Prostate gland (tissue), 2 donors: ENCODE results near the gene MYH7B. TPM values are rescaled to one million over a fixed set of nuclear protein-coding genes. Genes with fewer than 3 reads are reported as not detected.

Experiments used
- DNase-seq: peaks from one replicate; pipeline ENCODE4 v3.0.0-alpha.2; 2019; ENCODE audit warnings: low spot score
- H3K27ac ChIP-seq, 2 donors: fragments of 200-600 bp; sonication (generic); 2 replicates each; pipeline ENCODE4 v1.5.1; 2017 to 2019
- H3K27me3 ChIP-seq: fragments of 200-600 bp; sonication (generic); replicated peaks from 2 replicates; pipeline ENCODE4 v1.5.1; 2019; ENCODE audit not compliant: insufficient read depth
- H3K36me3 ChIP-seq, 2 donors: fragments of 200-600 bp; sonication (generic); 1 replicate in 1 of 2; 2 replicates in 1 of 2; pipeline versions ENCODE4 v1.5.1 to v1.8.1; 2017 to 2019
- H3K4me1 ChIP-seq: fragments of 200-600 bp; sonication (generic); replicated peaks from 2 replicates; pipeline ENCODE4 v1.5.1; 2019
- H3K4me3 ChIP-seq, 2 donors: fragments of 200-600 bp; sonication (generic); 2 replicates each; pipeline ENCODE4 v1.5.1; 2017 to 2019
- H3K9me3 ChIP-seq: fragments of 200-600 bp; sonication (generic); 2 replicates; pipeline ENCODE4 v1.5.1; 2017
- POLR2A ChIP-seq: fragments of 450-650 bp; IDR thresholded peaks from one replicate; pipeline ENCODE4 v1.6.1; 2016; ENCODE audit warnings: antibody characterized with exemption, mild to moderate bottlenecking
- POLR2AphosphoS5 ChIP-seq: sonication (generic); formaldehyde crosslinking; IDR thresholded peaks from one replicate; pipeline ENCODE4 v1.6.1; 2017; ENCODE audit warnings: antibody characterized with exemption
- WGBS: methylation state at CpG from one replicate; pipeline ENCODE4 v1.1.5; 2018; 5-methylcytosine and 5-hydroxymethylcytosine counted together
- intact Hi-C: fragments of 100-400 bp; cut with DNase I; formaldehyde crosslinking; loops from one replicate; pipeline ENCODE4 v1.14.2; 2022
- total RNA-seq, 2 donors: library from RNA; depleted of rRNA; stranded (reverse); fragments of >200 nt; gene quantifications; one replicate each; pipeline ENCODE4 v1.1.0, GENCODE V29; 2016
- TF ChIP-seq, protein P1 (sequence below), 4 experiments: fragments of 200-600 bp in 2 of 4; fragments of 450-650 bp in 2 of 4; sonication (generic) in 2 of 4; IDR thresholded peaks; 1 replicate in 3 of 4; 2 replicates in 1 of 4; pipeline ENCODE4 v1.5.1; 2016 to 2019; ENCODE audit warnings: antibody characterized with exemption in 4 of 4, mild to moderate bottlenecking in 2 of 4, moderate library complexity in 2 of 4

MYH7B gene
- total RNA-seq, 2 donors from 2014 or later = 0.27 to 11.5 TPM

DNA sequence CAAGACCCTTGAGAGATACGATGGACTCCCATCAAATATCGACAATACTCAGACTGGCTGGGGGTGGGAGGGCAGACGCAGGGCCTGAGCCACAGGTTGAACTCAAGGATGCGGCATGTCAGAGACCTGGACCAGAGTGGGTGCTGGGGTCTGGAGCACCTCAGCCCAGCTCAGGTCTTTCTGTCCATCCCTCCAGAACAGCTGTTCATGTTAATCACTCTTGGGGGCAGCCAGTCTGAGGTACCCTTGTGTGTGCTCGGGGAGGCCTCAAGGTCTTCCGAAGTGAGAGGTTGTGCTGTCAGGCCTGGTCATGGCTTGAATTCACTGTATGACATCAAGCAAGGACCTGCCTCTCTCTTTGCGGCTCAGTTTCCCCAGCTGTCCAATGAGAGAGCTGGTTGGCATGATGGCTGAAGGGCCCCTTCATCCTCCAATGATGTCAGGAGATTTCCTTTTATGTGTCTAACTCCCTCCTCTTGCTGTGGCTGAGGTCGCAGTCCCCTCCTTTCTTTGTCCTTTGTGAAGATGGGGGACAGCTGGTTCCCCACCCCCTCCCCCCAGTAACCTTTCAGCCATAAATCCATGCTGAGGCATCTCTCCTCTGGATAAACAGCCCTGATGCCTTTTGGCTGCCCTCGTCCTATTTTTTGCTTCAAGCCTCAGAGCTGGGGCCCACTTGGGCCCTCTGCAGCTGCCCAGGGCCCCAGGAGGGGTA lies 15.3 kb downstream of the MYH7B start:
- no peak overlapping the region for H3K4me3 ChIP-seq
- no peaks in the 10 kb centered on the region for H3K27me3 ChIP-seq
- H3K27ac ChIP-seq = no peak overlapping the region
- DNase-seq = no peak
- no peaks in the 10 kb centered on the region for H3K36me3 ChIP-seq
- intact Hi-C loops = no loop called here
- WGBS = 91% methylated on average over 9 of the region's 9 CpGs
- H3K9me3 ChIP-seq = no peaks in the 10 kb centered on the region
- H3K4me1 ChIP-seq = no peaks in the 10 kb centered on the region
- TF ChIP-seq POLR2A (no peak), POLR2AphosphoS5 (no peak)
- TF ChIP-seq, protein P1, sequence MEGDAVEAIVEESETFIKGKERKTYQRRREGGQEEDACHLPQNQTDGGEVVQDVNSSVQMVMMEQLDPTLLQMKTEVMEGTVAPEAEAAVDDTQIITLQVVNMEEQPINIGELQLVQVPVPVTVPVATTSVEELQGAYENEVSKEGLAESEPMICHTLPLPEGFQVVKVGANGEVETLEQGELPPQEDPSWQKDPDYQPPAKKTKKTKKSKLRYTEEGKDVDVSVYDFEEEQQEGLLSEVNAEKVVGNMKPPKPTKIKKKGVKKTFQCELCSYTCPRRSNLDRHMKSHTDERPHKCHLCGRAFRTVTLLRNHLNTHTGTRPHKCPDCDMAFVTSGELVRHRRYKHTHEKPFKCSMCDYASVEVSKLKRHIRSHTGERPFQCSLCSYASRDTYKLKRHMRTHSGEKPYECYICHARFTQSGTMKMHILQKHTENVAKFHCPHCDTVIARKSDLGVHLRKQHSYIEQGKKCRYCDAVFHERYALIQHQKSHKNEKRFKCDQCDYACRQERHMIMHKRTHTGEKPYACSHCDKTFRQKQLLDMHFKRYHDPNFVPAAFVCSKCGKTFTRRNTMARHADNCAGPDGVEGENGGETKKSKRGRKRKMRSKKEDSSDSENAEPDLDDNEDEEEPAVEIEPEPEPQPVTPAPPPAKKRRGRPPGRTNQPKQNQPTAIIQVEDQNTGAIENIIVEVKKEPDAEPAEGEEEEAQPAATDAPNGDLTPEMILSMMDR (IDR thresholded peaks at IDR 0.05) = no peak

DNA sequence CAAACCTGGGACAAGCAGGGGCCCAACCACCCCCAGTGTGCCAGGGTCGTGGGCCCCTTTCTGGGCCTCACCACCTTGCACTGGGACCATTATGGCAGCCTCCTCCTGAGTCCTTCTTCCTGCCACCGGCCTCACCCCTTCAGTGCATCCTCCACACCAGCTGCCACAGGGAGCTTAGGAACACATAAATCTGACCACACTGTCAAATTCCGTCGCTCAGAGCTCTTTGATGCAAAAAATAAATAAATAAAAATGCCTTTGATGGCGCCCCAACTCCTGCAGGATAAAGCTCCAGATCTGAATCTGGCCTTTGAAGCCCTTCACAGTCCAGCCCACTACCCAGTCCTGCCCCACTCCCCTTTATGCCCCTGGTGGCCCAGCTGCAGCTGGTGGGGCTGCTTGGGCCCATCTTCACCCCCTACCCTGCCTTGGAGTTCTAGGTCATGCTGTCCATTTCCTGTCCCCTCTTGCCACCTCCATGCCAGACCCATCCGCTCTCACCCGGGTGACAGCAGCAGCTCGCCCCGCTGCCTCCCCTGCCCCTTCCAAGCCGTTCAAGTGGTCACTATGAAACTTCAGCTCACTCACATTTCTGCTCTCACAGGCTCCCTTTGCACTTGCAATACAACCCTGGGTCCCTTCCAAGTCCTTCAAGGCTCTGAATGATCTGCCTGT lies 16.0 kb downstream of the MYH7B start:
- Histone ChIP-seq H3K36me3 (no peaks in the 10 kb centered on the region), H3K27me3 (no peaks in the 10 kb centered on the region), H3K27ac (no peak overlapping the region), H3K4me3 (no peak overlapping the region), H3K9me3 (no peaks in the 10 kb centered on the region), H3K4me1 (no peaks in the 10 kb centered on the region)
- DNase-seq = no peak
- WGBS = 75% methylated on average over 10 of the region's 10 CpGs
- TF ChIP-seq, protein P1 (IDR thresholded peaks at IDR 0.05) = no peak
- TF ChIP-seq POLR2A (no peak), POLR2AphosphoS5 (no peak)
- intact Hi-C loops = no loop called here

DNA sequence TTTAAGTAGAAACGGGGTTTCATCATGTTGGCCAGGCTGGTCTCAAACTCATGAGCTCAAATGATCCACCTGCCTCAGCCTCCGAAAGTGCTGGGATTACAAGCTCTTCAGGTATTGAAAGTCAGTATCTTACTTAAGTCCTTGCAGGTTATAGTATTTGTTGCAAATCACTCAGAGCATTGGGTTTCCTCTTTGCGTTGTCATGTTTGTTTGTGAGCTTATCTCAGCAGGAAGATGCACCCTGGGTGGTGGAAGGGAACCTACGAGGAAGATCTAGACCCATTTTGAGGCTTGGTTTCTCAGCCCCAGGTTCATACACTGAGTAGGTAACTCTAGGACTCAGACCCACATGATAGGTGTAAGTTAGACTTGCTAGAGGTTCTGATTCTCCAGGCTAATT lies 18.6 kb downstream of the MYH7B start:
- H3K9me3 ChIP-seq = no peaks in the 10 kb centered on the region
- H3K27me3 ChIP-seq = no peaks in the 10 kb centered on the region
- no peak overlapping the region for H3K4me3 ChIP-seq
- H3K36me3 ChIP-seq = no peaks in the 10 kb centered on the region
- H3K4me1 ChIP-seq = no peaks in the 10 kb centered on the region
- 84% methylated on average over 4 of the region's 4 CpGs for WGBS
- intact Hi-C loops = no loop called here
- no peak for DNase-seq
- no peak overlapping the region for H3K27ac ChIP-seq
- TF ChIP-seq POLR2AphosphoS5 (no peak), POLR2A (no peak)
- TF ChIP-seq, protein P1 (IDR thresholded peaks at IDR 0.05) = no peak

DNA sequence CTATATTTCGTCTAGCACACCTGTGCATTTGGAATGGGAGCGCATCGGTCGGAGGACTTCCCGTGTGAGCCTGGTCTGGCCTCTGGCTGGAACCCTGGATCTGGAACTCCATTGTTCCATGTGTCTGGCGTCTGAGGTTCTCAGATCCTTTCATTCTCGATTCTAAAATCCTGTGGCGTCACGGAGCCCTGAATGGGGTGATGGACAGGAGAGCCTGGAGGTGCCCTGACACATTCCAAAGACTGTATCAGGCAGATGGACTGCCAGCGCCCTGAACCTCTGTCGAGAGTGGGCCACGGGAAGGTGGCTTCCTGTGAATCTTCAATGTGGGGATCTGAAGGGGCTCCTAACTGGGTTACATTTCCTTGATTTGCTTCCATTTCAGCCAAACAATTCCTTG lies 20.6 kb downstream of the MYH7B start:
- no peak overlapping the region for H3K27ac ChIP-seq
- H3K4me3 ChIP-seq = no peak overlapping the region
- H3K36me3 ChIP-seq = no peaks in the 10 kb centered on the region
- WGBS = 73% methylated on average over 12 of the region's 12 CpGs
- no peaks in the 10 kb centered on the region for H3K9me3 ChIP-seq
- no peak for DNase-seq
- TF ChIP-seq POLR2A = no peak
- no peak for TF ChIP-seq POLR2AphosphoS5
- TF ChIP-seq, protein P1 (IDR thresholded peaks at IDR 0.05) = no peak
- no peaks in the 10 kb centered on the region for H3K27me3 ChIP-seq
- intact Hi-C loops = no loop called here
- no peaks in the 10 kb centered on the region for H3K4me1 ChIP-seq
